Measurements from ENCODE around the gene ANO10. TPM values are rescaled to one million over a fixed set of nuclear protein-coding genes. Genes with fewer than 3 reads are reported as not detected.

Gene ANO10
- total RNA-seq, 2 donors from 2014 or later = 83.8 to 112 TPM

DNA sequence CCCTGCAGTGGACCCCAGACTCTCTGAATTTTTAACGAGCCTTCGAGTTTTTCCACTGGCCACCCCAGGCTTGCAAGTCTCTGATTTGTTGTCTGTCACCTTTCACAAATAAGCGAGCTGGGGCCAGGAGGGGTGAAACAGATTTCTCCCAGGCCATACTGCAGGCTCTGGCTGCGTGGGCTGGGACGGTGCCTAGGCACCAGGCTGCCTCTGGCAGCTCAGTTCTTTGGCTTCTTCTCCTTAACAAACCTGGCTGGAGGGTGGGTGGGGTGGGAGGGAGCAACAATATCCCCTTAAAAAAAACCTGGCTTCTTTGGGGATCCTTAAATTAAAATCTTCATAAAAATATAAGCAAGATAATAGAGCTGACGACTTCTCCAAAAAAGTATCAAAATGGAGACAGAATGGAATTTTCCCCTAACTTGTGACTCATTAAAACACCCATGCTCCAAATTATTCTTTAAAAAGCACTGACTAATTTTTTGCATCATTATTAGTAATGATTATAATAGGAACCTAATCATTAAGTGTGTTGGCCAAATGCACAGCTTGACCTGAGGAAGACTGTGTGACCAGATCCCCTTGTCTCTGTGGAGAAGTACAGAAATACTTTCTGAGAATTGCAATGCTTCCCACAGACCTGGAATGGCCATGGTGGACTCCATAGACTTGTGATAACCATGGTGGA, 251.4 kb downstream of the ANO10 start:
- no peak overlapping the region for H3K4me3 ChIP-seq (ENCODE audit: low read length)
- no peak for DNase-seq
- no peaks in the 10 kb centered on the region for H3K9me3 ChIP-seq (ENCODE audit: control insufficient read depth, low read length)
- no peak overlapping the region for H3K4me3 Mint-ChIP-seq
- WGBS, 2 experiments (ENCODE audit: insufficient coverage in 1 of 2, insufficient read length in 1 of 2) = 89 to 100% methylated on average over 1 to 5 of the region's 6 CpGs
- H3K9ac ChIP-seq (ENCODE audit: extremely low read depth, low read length, poor library complexity, severe bottlenecking) = no peak overlapping the region
- H3K9me3 Mint-ChIP-seq = no peaks in the 10 kb centered on the region
- no peaks in the 10 kb centered on the region for H3K36me3 ChIP-seq (ENCODE audit: control insufficient read depth, insufficient read depth, low read length)
- no peak overlapping the region for H3K27ac Mint-ChIP-seq
- peaks cover 36% of the 10 kb centered on the region for H3K4me1 Mint-ChIP-seq
- H3K36me3 Mint-ChIP-seq (ENCODE audit: low read depth) = peaks cover 11% of the 10 kb centered on the region
- peaks cover 19% of the 10 kb centered on the region for H3K4me1 ChIP-seq (ENCODE audit: control insufficient read depth, insufficient read depth, low read length)
- no peak overlapping the region for H3K27ac ChIP-seq (ENCODE audit: low read depth, low read length)
- peaks cover 1% of the 10 kb centered on the region for H3K27me3 Mint-ChIP-seq (ENCODE audit: insufficient read depth)
- TF ChIP-seq, protein P1, sequence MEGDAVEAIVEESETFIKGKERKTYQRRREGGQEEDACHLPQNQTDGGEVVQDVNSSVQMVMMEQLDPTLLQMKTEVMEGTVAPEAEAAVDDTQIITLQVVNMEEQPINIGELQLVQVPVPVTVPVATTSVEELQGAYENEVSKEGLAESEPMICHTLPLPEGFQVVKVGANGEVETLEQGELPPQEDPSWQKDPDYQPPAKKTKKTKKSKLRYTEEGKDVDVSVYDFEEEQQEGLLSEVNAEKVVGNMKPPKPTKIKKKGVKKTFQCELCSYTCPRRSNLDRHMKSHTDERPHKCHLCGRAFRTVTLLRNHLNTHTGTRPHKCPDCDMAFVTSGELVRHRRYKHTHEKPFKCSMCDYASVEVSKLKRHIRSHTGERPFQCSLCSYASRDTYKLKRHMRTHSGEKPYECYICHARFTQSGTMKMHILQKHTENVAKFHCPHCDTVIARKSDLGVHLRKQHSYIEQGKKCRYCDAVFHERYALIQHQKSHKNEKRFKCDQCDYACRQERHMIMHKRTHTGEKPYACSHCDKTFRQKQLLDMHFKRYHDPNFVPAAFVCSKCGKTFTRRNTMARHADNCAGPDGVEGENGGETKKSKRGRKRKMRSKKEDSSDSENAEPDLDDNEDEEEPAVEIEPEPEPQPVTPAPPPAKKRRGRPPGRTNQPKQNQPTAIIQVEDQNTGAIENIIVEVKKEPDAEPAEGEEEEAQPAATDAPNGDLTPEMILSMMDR (conservative IDR thresholded peaks at IDR 0.05) = no peak
- no peaks in the 10 kb centered on the region for H3K27me3 ChIP-seq (ENCODE audit: control insufficient read depth, insufficient read depth, low read length, poor library complexity, severe bottlenecking)

DNA sequence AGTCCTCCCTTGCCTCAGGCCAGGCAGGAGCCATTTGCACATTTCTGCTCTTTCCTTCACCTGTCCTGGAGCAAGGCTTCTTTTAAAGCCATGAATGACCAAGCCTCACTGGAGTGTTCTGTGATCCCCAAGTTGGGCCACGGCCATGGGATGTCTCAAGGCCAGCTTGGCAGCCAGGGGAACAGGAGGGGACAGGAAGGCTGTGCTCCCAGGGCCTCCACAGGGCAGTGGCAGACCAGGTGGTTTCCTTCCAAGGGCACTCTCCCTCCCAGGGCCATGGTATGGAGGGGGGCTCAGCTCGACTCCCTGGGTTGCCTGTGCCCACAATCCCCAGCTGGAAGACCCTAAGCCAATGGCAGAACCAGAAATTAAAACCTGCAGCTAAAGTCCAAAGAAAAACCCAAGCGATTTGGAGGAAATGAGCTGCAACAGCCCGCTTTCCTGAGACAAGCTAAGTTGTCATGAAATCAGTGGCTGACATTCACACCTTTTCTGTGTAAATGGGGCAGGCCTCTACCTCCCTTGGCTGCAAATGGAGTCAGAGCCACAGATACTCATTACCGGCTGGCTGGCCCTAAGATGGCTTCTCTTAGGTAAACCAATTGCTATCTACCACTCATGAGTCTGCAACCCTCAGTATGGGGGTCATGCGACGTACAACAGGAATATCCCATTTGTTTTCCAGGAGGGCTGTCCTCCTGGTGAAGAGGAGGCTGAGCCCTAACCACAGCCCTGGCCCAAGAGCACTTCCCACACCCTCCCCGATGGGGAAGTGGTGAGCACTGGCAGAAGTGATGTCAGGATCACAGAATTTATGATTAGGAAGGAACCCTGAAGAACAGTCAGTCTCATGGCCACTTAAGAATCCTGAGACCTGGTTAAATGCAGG, 252.2 kb downstream of the ANO10 start:
- Mint-ChIP-seq H3K27me3 (ENCODE audit: insufficient read depth) (peaks cover 1% of the 10 kb centered on the region), H3K36me3 (ENCODE audit: low read depth) (peaks cover 18% of the 10 kb centered on the region), H3K4me3 (no peak overlapping the region), H3K9me3 (no peaks in the 10 kb centered on the region), H3K4me1 (peaks cover 36% of the 10 kb centered on the region), H3K27ac (no peak overlapping the region)
- Histone ChIP-seq H3K9ac (ENCODE audit: extremely low read depth, low read length, poor library complexity, severe bottlenecking) (no peak overlapping the region), H3K27ac (ENCODE audit: low read depth, low read length) (no peak overlapping the region), H3K9me3 (ENCODE audit: control insufficient read depth, low read length) (no peaks in the 10 kb centered on the region), H3K4me1 (ENCODE audit: control insufficient read depth, insufficient read depth, low read length) (peaks cover 19% of the 10 kb centered on the region), H3K27me3 (ENCODE audit: control insufficient read depth, insufficient read depth, low read length, poor library complexity, severe bottlenecking) (no peaks in the 10 kb centered on the region), H3K36me3 (ENCODE audit: control insufficient read depth, insufficient read depth, low read length) (no peaks in the 10 kb centered on the region), H3K4me3 (ENCODE audit: low read length) (no peak overlapping the region)
- WGBS, 2 experiments (ENCODE audit: insufficient coverage in 1 of 2, insufficient read length in 1 of 2) = 82 to 91% methylated on average over 6 to 8 of the region's 8 CpGs
- no peak for DNase-seq
- TF ChIP-seq, protein P1 (conservative IDR thresholded peaks at IDR 0.05) = no peak

DNA sequence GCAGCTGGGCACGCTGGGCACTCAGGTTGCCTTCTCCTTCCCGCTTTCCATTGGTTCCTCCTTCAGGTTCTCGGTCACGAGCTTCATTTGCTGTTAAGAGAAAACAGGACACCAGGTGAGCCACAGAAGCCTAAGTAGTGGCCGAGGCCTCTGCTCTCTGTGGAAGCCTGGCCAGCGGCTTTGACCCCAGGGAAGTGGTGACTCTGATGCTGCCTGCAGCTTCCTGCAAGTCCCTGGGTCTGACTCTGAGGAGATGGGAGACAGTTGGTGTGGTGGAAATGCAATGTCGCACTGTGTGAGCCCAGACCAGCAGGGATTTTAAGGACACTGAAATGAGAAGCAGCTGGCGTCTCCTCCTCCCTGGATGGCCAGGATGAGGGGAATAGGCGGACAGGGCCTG, 254.9 kb downstream of the ANO10 start:
- 87 to 94% methylated on average over 3 to 9 of the region's 9 CpGs for WGBS, 2 experiments (ENCODE audit: insufficient coverage in 1 of 2, insufficient read length in 1 of 2)
- Histone ChIP-seq H3K9me3 (ENCODE audit: control insufficient read depth, low read length) (no peaks in the 10 kb centered on the region), H3K4me3 (ENCODE audit: low read length) (no peak overlapping the region), H3K4me1 (ENCODE audit: control insufficient read depth, insufficient read depth, low read length) (peaks cover 6% of the 10 kb centered on the region), H3K27me3 (ENCODE audit: control insufficient read depth, insufficient read depth, low read length, poor library complexity, severe bottlenecking) (no peaks in the 10 kb centered on the region), H3K9ac (ENCODE audit: extremely low read depth, low read length, poor library complexity, severe bottlenecking) (no peak overlapping the region), H3K27ac (ENCODE audit: low read depth, low read length) (no peak overlapping the region), H3K36me3 (ENCODE audit: control insufficient read depth, insufficient read depth, low read length) (no peaks in the 10 kb centered on the region)
- TF ChIP-seq, protein P1 (conservative IDR thresholded peaks at IDR 0.05) = no peak
- DNase-seq = no peak
- Mint-ChIP-seq H3K4me3 (no peak overlapping the region), H3K4me1 (peaks cover 17% of the 10 kb centered on the region), H3K36me3 (ENCODE audit: low read depth) (peaks cover 28% of the 10 kb centered on the region), H3K9me3 (no peaks in the 10 kb centered on the region), H3K27me3 (ENCODE audit: insufficient read depth) (no peaks in the 10 kb centered on the region), H3K27ac (no peak overlapping the region)
